ENCODE results near the gene DAGLA.

DAGLA gene

DNA sequence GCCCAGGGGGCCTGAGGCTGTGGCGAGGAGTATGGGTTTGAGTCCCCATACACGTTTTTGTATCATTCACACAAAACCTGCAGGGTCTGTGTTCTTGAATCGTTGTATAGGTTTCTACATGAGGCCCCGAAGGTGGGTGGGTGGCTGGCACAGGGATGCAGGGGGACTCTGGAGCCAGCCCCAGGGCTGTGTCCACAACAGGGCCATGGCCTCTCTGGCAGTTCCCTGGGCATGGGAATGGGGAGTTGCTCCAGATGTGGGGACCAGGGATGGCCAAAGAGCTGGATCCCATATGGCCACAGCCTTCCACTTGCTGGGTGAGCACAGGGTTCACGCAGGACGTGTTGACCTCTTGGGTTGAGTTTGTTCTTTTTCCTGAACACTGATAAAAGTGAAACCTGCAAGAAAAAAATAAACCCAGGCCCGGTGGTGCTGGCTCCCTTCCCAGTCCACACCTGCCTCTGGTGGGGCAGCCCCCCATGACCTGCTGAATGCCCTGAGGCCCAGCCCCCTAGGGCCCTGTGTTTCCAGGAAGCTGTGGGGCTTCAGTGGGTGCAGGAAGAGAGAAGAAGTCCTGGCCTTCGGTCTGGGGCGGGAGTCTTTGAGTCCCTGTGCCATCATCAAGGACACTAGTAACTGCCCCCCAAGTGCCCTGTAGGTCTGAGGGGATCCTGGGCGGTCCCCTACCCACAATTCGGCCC lies 88.3 kb downstream of the DAGLA start:
- no peak for DNase-seq

DNA sequence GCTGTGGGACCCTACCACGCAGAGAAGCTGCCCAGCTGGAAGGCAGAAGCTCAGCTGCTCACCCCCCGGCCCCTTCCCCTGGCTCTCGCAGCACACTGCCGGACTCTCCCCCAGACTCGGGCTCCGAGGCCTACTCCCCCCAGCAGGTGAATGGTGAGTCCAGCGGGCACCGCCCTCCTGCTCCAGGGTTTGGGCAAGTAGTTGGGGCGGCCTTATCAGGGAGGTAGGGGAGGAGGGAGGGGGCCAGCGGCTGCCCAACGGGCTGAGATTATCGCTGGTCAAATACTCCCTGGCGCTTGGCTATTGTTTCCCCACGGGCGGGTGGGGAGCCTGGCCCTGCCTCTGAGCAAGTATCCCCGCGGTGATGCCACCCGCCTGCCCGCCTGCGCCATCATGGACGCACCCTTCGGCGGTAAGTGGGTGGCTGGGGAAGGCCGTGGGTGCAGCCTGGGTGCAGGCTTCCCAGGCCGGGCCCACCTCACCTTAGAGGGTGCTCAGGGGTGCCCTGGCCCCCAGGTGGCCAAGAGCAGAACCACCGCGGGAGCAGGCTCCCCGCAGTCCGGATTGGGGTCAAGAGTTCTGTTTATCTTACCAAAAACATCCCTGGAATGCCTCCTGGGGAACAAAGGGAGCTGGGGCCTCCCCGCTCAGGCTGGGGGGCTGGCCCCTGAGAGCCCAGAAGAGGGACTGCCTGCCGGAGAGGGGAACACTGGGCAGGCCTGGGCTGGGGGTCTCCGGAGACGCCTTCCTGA lies 89.2 kb downstream of the DAGLA start:
- no peak for DNase-seq

DNA sequence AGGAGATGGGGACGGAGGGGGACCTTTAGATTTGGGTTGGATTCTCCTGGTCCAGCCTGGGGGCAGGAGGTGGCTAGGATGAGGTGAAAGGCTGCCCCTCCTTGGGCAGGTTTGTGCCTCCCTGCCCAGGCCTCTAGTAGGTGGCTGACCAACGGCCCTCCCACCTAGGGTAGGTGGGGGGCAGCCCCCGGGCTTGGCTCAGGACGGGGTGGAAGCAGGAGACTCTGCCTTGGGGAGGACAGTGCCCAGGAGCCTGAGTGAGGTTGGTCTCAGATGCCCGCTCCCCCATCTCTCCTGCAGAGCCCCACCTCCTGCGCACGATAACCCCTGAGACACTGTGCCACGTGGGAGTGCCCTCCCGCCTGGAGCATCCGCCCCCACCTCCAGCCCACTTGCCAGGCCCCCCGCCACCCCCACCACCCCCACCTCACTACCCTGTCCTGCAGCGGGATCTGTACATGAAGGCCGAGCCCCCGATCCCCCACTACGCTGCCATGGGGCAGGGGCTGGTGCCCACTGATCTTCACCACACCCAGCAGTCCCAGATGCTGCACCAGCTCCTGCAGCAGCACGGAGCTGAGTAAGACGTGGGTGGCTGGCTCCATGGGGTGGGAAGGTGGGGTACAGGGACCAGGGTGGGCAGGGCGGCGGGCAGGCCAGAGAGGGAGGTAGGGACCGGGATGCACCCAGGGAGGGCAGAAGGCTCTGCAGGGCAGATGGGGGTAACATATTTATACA lies 89.9 kb downstream of the DAGLA start:
- DNase-seq = no peak

DNA sequence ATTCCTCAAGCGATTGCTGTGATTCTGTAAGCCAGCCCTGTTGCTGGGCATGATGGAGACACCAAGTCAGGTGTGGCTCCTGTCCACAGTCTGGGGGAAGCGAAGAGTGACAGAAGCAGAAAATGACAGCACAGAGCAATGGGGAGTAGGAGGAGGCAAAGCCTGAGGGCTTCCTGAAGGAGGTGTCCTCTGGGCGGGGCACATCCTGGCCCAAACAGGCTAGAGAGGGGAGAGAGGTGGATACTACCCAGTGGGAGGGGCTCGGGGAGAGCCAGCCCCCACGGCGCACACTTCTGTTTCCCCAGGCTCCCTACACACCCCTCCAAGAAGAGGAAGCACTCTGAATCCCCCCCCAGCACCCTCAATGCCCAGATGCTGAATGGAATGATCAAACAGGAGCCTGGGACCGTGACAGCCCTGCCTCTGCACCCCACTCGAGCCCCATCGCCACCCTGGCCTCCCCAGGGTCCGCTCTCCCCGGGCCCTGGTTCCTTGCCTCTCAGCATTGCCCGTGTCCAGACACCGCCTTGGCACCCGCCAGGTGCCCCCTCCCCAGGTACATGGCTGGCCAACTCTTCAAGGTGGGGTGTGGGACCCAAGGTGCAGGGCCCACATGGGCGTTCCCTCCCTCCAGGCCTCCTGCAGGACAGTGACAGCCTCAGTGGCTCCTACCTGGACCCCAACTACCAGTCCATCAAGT lies 91.2 kb downstream of the DAGLA start:
- no peak for DNase-seq

DNA sequence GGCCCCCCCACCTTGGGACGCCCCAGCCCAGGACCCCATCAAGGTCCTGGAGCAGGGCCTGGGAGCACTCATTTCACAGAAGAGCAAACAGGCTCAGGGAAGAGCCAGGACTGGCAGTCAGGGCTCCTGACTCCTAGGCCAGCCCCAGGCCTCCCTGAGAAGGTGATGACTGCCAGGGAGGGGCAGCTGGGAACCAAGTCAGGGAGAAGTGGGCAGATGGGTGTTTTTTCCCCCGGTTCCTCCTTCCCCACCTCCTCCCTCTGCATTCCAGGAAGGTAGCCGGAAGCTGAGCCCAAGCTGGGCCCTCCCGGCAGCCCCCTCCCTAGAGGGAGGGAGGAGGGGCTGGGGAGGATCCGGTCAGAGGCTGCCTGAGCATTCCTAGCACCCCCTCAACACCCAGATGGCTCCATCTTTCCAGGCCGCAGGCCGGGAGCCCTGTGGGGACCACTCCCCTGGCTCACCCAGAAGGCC lies 91.8 kb downstream of the DAGLA start:
- no peak for DNase-seq

DNA sequence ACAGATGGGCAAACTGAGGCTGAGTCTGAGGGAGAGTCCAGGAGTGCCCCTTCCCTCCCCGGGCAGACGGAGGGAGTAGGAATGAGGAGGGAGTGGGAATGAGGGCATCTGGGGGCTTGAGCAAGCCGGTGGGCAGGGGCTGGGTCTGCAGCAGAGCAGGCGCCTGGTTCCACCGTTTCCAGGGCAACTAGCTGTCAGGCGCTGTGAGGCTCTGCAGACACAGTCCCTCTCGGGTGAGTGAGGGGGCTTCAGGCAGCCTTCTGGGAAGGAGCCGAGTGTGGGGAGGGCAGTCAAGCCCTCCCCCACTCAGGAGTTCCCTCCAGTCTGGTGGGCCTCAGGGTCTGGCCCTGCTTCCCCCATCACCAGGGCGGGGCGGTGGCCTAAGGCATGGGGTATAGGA lies 93.2 kb downstream of the DAGLA start:
- DNase-seq = no peak

DNA sequence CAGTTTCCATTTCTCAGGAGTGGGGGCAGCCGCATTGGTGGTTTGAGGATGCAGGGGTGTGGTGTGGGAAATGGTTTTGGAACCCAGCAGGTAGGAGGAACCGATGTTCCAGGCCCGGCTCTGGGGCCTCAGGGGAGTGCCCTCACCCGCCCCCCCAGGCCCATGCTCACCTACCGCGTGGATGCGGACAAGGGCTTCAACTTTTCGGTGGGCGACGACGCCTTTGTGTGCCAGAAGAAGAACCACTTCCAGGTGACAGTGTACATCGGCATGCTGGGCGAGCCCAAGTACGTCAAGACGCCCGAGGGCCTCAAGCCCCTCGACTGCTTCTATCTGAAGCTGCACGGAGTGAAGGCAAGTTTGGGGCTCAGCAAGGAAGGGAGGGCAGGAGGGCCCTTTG lies 93.6 kb downstream of the DAGLA start:
- DNase-seq = no peak

DNA sequence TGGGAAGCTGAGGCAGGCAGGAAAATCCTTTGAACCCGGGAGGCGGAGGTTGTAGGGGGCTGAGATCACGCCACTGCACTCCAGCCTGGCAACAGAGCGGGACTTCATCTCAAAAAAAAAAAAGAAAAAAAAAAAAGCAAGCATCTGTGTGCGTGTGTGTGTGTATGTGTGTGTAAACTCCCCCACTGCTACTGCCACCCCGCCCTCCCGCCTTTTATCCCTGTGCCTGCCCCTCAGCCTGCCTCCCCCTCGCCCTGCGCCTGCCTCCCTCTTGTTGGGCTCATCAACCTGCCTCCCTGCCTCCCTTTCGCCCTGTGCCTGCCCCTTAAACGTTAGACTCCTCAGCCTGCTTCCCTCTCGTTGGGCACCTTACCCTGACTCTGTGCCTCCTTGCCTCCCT lies 94.2 kb downstream of the DAGLA start:
- no peak for DNase-seq

DNA sequence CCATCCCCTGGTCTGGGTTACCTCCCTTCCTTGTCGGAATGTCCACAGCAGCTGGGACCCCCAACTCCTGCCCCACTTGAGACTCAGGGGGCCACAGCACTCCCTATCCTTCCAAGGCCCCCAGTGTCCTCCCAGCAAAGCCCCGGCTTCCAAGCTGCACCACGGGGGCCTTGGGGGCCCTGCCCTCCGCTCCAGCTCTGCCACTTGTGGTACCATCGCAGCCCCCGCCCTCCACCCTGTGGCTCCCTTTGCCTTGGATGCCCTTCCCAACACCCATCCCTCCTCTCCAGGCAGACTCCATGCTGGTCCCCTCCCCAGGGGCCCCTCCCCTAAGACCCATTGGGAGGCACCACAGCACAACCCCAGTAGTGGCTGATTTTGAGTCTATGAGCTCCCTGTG lies 94.9 kb downstream of the DAGLA start:
- DNase-seq = no peak

DNA sequence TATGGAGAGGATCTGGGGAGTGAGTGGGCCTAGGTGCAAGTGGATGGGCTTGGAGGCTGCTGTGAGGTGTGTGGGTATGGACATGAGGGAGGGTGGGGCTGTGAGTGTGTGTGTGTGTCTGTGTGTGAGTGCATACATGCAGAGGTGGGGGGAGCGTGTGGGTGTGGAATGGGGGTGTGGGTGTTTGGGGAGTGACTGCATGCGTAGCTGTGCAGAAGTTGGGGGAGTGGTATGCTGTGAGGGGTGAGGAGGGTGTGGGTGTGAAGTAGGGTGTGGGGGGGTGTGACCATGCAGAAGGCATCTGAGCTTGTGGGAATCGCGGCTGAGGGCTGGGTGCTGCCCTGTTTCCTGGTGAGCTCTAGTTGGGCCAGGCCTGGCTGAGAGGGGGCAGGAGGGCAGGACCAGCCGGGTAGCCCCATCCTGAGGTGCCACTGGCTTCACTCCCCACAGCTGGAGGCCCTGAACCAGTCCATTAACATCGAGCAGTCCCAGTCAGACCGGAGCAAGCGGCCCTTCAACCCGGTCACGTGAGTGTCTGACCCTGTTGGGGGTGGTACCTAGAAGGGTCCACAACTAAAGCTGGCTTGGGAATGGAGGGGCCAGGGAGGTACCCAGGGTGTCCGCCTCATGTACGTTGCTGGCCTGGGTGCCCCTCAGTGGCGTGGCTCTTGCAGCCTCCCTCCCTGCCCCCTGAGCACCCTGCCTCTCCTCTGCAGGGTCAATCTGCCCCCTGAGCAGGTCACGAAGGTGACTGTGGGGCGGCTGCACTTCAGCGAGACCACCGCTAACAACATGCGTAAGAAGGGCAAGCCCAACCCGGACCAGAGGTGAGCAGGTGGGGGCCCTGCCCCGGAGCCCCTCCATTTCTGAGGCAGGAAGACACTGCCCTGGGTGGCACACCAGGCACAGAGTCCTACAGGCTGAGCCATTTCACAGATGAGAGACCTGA lies 95.7 kb downstream of the DAGLA start:
- no peak for DNase-seq

DNA sequence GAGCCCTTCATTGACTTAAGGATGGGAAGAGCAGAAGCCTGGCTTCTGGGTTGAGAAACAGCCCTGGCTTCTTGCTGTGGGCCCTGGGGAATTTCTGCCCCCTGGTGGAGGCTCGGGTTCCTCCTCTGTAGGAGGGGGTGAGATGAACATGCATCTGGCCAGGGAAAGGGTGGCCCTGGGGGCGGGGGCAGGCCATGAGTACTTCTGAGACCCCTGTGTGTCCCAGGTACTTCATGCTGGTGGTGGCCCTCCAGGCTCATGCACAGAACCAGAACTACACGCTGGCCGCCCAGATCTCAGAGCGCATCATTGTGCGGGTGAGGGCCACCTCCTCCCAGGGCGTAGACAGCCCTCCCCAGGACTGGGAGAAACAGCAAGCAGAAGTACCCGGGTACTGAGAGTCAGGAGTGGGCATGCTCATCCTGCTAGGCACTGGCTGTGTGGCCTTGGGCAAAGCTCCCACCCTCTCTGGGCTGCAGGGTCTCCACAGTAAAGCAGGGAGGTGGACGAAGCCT lies 96.4 kb downstream of the DAGLA start:
- DNase-seq = peak; percentile 33 to 71

DNA sequence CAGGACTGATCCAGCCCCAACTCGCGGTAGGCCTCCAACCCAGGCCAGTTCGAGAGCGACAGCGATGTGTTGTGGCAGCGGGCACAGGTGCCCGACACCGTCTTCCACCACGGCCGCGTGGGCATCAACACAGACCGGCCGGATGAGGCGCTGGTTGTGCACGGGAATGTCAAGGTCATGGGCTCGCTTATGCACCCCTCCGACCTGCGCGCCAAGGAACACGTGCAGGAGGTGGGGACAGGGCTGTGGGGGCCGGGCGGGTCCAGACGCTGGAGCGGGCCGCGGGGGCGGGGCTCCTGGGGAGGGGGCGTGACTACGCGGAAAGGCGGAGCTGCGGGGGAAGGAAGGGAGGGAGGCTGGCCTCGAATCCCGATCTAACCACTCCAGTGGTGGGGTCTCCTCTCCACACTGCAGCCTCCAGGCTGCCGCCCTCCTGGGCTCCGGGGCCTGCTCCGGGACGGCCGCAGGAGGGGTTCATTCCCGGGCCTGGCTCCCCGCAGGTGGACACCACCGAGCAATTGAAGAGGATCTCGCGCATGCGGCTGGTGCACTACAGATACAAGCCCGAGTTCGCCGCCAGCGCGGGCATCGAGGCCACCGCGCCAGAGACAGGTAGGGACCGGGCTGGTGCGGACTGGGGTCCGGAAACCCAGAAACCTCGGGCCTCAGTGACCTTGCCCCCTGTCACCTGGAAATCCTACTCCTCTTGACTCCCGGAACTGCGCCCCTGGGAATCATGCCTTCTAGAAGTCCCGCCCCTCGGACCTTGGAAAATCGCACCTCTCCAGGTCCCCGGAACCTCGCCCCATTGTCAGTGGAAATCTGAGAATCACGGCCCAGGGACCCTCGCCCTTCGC lies 97.3 kb downstream of the DAGLA start:
- no peak for DNase-seq

DNA sequence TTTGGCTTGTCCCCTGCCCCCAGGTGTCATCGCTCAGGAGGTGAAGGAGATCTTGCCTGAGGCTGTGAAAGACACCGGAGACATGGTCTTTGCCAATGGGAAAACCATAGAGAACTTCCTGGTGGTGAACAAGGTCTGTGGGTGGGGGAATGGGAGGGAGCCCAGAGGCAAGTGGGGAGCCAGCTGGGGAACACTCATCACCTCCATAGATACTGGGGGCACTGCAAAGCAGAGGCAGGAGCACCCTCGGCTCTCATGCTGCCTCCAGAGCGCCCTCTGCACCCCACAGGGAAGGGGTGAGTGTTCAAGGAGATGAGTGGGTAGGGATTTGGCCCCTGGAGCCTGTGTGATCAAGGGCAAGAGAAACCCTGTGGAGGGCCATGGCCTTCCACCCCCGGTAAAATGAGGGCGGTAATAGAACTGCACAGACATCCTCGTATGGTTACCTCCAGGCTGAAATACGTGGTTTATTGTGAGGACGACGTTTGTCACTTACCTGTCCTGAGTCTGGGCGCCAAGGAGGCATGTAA lies 98.2 kb downstream of the DAGLA start:
- DNase-seq = no peak

DNA sequence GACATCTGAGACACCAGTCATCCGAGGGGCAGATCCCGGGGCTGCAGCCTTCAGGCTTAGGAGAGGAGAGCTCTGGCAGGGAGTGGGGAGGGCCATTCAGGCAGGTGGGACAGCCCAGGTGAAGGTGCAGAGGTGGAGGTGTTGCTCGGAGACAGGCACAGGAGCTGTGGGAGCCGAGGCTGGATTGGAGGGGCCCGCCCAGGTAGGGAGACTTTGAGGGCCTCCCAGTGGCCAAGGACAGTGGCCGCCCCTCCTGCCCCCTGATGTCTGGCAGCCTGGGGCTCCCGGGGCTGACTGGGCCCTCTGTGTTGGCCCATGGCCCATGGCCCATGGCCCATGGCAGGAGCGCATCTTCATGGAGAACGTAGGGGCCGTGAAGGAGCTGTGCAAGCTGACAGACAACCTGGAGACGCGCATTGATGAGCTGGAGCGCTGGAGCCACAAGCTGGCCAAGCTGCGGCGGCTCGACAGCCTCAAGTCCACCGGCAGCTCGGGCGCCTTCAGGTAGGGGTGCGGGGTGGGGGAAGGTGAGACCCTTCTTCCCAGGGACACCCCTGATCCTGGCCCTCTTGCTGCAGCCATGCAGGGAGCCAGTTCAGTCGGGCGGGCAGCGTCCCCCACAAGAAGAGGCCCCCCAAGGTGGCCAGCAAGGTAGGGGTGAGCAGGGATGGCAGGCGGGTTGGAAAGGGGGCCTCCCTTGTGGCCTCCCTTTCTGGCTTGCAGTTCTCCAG lies 98.9 kb downstream of the DAGLA start:
- DNase-seq = no peak

DNA sequence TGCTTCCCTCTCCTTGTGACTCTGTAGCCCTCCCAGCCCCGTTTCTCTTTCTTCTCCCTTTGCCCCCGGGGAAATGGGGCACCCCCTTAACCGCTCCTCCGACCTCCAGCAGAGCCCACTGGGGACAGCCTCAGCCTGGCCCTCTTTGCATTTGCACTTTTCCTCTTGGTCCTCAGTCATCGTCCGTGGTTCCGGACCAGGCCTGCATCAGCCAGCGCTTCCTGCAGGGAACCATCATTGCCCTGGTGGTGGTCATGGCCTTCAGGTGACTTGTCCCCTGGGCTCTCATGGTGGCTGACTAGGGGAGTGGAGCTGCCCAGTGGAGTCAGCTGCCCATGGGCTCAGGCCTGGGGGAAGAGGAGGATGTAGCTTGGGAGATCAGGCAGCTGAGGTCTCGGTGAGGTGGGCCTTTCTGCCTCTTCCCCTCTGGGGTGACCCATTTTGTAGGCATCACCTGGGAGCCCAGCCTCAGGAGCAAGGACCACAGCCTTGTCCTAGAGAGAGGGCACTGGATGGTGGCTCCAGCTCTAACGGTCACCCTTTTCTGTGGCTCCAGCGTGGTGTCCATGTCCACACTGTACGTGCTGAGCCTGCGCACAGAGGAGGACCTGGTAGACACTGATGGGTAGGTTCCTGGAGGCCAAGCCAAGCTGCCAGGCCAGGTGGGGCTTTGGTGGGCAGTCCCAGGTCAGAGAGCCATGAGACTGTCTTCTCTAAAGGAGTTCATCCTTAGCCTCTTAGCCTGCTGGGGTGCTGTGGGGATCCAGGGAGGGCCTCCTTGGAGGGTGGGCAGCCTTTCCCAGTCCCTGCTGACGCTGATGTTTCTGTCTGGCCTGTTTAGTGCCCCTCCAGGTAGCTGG lies 99.7 kb downstream of the DAGLA start:
- DNase-seq = no peak

DNA sequence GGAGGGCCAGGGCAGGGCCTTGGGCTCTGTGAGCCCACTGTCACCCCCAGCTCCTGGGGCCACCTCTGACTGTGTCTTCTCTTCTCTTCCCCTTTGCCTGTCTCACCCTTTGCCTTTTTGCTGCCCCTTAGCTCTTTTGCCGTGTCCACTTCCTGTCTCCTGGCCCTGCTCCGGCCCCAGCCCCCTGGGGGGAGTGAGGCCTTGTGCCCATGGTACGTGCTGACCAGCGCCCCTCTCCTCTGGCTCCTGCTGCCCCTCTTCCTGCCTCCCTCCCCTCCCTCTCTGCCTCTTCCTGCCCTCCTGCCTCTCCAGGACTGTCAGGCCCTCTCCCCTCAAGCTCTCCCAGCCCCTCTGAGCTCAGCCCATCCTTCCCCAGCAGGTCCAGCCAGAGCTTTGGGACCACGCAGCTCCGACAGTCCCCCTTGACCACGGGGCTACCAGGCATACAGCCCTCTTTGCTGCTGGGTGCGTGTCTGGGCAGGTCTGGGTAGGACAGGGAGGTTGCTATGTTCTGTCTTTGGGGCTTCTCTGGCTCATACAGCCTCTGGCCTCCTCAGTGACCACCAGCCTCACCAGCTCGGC lies 100.5 kb downstream of the DAGLA start:
- DNase-seq = no peak

DNA sequence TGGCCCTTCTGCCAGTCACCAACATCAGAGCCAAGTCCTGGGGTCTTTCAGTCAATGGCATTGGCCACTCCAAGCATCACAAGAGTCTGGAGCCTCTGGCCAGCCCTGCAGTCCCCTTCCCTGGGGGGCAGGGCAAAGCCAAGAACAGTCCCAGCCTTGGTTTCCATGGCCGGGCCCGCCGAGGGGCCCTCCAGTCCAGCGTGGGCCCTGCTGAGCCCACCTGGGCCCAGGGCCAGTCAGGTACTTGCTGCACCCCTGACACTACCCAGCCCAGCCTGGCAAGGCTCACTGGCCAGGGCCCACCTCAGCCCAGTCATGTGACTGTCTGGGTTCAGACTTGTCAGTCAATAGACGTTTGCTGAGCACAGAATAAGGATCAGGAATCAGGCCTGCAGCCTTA lies 101.4 kb downstream of the DAGLA start:
- no peak for DNase-seq

DNA sequence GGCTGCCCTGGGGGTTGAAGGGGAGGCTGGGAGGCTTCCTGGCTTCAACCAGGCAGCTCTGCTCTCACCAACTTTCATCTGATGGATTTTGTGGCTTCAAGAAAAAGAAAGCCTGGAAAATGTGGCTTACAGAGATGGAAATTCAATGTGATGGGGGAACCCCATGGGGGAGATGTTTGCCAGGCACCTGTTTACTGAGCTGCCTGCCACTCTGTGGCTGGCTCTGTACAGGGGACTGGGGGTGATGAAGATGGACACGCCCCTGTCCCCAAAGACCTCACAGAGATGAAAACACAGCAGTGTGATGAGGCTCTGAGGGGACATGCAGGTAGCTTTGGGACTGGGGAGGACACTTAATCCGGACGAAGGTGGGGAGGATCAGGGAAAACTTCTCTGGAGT lies 102.1 kb downstream of the DAGLA start:
- DNase-seq = no peak

All from AML-193 (cell line).